Non-pigmented ciliary epithelial cell (primary cell): ENCODE results near the gene ODAD4.

Source experiments
- DNase-seq: peaks from one replicate; pipeline ENCODE4 v3.0.0-alpha.2; 2010; ENCODE audit warnings: low read depth

ODAD4 gene

DNA sequence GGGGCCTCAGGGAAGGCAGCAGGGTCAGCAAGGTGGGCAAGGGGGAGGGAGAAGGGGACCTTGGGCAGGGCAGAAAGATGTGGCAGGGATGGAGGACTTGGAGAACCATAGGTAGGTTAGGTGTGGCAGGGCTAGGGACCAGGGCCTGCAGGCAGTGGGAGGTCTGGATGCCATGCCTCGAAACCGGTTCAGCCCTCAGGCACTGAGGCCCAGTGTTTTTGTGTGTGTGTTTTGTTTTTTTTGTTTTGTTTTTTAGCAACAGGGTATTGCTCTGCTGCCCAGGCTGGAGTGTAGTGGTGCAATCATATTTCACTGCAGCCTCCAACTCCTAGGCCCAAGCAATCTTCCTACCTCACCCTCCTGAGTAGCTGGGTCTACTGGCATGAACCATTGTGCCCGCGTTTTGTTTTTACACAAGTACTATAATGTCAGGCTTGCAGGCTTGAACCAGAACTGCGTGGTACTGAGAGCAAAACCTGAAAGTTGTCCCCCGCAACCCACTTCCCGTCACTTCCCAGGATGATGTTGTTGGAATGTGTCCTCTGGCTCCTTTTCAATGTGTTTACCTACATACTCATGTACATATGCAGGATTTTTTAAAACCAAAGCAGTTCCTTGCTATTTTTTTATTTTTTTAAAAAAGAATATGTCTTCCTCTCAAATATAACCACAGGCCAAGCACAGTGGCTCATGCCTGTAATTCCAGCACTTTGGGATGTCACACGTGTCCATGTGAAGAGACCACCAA is 12.4 kb downstream of the ODAD4 start:
- no peak for DNase-seq

DNA sequence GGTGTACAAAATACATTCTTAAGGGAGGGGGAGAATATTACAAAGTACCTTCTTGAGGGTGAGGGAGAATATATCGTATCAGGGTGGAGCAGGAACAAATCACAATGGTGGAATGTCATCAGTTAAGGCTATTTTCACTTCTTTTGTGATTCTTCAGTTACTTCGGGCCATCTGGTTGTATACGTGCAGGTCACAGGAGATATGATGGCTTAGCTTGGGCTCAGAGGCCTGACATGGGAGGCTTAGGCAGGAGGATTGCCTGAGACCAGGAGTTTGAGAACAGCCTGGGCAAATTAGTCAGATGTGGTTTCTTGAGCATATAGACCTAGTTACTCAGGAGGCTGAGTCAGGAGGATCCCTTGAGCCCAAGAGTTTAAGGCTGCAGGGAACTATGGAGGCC is 13.1 kb downstream of the ODAD4 start:
- no peak for DNase-seq

DNA sequence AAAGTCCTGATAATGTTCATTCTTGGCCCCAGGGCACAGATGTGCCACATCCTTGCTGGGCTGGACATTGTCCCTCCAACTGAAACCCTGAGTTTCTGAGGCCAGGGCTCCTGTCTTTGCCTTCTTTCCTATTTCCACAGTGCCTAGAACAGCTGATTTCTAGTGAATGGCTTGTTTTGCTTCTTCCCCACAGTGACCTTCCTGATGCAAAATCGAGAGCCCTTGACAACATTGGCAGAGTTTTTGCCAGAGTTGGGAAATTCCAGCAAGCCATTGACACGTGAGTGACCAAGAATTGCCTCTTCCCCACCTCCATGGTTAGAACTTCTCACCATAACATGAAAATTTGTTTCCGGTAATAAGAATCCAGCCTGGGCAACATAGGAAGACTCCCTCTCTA is 14.5 kb downstream of the ODAD4 start:
- DNase-seq, result no peak

DNA sequence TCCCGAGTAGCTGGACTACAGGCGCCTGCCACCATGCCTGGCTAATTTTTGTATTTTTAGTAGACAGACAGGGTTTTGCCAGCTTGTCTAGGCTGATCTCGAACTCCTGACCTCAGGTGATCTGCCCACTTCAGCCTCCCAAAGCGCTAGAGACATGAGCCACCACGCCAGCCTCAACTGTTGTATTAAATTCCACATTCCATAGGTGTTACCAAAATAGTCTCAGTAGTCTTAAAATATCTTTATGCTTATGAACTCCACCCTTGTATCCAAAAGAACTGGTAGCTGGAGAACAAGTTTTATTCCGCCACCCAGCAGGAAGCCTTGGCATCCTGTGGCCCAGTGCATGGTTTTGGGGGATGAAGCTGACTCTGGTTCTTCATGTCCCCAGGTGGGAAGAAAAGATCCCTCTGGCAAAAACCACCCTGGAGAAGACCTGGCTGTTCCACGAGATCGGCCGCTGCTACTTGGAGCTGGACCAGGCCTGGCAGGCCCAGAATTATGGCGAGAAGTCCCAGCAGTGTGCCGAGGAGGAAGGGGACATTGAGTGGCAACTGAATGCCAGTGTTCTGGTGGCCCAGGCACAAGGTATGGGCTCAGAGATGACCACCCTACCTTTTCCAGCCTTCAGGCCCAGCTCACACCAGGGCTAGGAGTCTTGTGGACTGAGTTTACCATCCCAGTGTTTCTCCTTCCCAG is 18.5 kb downstream of the ODAD4 start:
- DNase-seq, result no peak

DNA sequence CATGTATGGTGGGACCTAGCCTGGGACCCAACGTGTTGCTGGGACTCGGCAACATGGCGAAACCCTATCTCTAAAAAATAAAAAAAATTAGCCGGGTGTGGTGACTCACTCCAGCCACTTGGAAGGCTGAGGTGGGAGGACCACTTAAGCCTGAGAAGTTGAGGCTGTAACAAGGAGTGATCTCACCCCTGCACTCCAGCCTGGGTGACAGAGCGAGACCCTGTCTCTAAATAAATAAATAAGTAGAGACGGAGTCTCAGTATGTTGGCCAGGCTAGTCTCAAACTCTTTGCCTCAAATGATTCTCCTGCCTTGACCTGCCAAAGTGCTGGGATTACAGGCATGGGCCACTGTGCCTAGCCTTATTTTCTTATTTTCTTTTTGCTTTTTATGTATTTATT is 26.1 kb downstream of the ODAD4 start:
- no peak for DNase-seq

DNA sequence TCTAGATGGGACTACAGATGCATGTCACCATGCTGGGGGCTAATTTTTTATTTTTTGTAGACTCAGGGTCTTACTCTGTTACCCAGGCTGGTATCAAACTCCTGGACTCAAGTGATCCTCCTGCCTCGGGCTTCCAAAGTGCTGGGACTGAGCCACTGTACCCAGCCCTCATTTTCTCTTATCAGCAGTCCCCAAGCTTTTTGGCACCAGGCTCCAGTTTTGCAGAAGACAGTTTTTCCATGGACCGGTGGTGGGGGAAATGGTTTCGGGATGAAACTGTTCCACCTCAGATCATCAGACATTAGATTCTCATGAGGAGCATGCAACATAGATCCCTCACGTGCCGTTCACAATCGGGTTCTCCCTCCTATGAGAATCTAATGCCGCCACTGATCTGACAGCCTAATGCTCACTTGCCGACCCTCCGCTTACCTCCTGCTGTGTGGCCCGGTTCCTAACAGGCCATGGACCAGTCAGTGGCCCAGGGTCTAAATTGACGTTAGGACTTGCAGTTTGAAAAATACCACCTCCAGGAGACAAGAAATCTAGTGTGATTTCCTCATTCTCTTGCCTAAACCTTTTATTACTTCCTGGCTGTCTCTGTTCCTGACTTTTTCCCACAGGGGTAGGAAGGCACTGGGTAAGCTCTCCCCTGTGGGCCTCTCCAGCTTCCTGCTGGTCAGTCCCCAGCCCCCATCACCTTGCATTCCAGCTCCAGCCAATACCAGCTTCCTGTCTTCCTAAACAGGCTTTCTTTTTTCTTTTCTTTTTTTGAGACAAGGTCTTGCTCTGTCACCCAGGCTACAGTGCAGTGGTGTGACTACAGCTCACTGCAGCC is 26.8 kb downstream of the ODAD4 start:
- no peak for DNase-seq

DNA sequence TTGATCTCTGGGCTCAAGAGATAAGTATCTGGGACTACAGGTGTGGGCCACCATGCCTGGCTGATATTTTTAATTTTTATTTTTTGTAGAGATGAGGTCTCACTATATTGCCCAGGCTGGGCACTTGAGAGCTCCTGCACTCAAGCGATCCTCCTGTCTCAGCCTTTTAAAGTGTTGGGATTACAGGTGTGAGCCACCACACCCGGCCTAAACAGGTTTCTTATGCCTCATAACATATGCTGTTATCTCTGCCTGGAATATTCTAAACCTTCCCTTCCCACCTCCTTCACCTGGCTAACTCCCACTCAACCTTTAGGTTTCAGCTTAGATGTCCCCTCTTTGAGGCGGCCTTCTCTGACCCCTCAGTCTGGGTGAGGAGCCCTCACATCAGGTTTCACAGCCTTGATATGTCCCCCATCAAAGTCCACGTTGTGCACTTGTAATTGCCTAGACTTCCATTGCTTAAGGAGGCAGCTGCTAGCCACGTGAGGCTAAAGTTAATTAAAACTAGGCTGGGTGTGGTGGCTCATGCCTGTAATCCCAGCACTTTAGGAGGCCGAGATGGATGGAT is 27.5 kb downstream of the ODAD4 start:
- DNase-seq, result no peak

DNA sequence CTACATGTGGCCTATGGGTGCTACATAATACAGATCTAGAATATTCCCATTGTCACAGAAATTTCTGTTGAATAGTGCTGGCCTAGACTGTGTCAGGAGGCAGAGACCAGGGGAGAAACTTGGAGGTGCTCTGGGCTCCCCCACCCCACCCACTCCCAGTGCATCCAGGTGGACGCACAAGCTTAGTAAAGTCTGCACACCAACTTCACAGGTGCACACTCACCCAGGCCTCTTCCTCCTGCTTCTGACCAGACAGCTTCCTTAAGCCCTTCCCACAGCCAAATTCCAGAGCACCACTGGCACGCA is 28.6 kb downstream of the ODAD4 start:
- no peak for DNase-seq

DNA sequence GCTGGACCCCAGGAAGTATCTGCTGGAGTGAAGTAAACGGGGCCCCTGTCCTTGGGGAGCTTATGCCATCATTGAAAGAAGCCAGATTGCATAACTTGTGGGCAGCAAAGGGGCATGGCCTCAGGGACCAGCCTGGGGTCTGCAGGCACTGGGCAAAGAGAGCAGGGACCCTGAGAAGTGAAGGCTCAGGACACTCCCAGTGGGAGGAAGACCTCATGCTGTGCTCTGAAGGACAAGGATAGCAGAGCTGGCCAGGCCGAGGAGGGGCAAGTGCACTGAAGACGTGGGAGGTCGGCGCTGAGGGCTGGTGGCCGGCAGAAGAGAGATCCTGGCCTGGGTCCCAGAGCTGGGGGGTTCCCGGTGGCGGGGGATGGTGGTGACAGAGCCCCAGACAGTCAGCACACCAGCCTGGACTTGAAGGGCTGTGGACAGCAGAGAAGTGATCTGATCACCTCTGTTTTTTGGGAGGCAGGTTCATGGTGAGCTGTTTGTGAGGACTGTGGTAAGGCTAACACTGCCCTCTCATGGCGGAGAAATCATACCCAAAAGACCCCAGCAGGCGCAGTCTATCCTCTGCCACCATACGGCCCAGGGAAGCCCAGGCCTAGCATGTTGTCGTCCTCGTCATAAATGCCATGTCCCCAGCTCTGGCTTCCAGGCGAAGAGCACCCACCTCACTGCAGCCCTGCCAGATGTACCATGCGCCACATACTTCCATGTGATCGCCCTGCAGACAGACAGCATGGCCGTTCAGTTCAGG is 29.1 kb downstream of the ODAD4 start:
- no peak for DNase-seq

DNA sequence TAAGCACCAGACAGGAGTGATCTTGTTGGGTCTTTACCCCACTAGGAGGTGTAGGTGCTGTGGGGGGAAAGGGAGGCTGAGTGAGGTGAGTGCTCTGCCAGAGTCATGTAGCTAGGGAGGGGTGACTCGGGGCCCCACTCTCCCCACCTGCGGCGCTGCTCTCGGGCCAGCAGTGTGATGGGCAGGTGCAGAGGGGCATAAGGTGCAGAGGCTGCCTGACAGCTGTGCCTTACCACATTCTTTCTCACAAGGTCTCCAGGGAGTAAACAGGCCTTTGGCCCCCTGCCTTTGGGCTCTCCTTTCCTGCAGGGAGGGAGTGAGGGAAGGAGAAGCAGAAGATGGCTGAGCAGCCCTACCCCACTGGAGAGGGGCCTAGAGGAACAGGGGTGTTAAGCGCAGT is 31.7 kb downstream of the ODAD4 start:
- DNase-seq, result no peak

DNA sequence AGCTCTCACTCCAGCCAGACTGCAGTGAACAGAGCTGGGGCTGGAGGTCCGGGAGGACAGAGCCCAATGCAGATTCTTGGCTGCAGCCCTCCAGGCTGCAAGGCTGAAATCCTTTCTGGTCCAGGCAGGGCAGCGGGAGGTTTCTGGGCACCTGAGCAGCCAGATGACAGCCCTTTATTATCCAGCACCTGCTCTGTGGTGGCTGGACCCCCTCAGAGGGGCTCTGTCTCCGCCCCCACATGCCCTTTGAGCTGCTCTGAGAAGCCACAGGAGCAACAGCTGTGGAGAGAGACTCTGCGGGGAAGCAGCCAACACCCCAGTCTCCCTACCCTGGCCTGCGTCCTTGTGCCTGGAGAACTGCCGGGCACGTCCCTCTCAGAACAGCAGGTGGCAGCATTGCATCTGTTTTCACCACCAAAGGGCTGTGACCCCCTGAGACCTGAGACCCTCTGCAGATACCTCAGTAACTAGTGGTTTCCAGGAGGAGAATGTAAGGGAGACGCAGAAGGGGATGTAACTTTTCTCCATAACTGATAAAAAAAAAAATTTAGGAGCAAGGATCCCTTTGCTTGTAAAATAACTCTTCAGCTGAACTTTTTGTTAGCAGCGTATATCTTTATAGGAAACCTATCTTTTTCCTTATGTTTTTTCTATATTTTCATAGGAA is 32.5 kb downstream of the ODAD4 start:
- DNase-seq, result no peak

DNA sequence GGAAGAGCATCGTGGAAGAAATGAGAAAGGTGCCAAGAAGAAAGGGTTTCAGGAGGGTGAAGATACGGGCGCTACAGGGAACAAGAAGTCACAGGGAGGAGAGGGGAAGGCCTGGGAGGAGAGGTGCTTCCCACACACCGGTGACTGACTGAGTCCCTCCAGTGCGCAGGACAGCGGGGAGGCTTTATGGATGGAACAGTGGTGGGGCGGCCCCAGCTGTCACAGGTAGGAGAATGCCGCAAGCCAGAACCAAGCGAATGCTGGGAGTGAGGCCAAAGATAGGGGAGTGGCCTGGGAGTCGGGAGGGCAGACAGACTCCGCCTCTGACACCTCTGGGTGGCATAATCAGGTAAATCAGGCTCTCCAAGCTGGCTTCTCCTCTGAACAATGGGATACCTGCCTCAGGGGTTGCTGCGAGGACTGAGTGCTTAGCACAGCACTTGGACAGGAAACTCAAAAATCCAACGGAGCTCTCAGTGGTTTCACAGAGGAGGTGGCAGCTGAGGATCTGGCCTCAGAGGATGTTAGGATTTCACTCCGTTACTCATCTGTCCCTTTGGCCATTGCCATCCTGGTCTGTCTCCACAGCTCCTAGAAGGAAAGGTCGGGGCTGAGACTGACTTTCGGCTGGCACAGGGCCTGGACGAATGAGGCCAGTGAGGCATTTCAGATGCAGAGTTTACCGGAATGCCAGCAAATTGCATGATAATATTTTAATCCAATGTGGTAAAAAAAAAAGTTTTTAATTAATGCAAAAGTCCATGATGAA is 35.5 kb downstream of the ODAD4 start:
- DNase-seq, result no peak

DNA sequence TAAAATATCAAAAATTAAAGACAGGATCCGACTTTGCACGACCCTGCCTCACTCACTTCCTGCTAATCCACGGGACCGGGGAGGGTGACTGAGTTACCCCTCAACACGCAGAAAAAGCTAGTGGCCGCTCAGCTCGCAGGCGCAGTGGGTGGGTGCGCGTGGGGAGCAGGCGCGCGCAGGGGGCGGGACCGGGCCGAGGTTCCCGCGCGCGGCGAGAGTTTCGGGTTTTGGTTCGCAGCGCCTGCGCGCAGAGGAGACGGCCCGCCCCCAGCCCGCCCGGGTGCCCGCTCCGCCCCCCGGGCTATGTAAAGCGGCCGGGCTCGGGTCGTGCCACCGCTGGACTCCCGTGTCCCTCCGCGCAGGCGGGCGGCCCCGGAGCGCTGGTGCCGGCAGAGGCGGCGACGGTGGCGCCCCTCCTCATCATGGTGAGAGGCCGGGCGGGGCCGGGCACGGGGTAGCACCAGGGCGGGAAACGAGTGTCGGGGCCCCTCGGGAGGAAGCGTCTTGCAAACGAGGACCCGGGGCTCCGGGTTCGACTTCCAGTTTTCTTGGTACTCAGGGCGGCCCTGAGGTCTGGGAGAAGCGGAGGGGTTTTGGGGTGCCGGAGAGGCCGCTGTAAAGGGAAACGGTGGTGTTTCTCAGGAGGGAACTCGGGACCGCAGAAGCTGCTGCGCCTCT is 36.2 kb downstream of the ODAD4 start, which contains the start of gene CNP:
TSS of gene CNP (plus strand) at position 333 of the 678 bp plus-strand sequence. CDS start at position 423, 90 bp downstream.
- DNase-seq, result no peak

DNA sequence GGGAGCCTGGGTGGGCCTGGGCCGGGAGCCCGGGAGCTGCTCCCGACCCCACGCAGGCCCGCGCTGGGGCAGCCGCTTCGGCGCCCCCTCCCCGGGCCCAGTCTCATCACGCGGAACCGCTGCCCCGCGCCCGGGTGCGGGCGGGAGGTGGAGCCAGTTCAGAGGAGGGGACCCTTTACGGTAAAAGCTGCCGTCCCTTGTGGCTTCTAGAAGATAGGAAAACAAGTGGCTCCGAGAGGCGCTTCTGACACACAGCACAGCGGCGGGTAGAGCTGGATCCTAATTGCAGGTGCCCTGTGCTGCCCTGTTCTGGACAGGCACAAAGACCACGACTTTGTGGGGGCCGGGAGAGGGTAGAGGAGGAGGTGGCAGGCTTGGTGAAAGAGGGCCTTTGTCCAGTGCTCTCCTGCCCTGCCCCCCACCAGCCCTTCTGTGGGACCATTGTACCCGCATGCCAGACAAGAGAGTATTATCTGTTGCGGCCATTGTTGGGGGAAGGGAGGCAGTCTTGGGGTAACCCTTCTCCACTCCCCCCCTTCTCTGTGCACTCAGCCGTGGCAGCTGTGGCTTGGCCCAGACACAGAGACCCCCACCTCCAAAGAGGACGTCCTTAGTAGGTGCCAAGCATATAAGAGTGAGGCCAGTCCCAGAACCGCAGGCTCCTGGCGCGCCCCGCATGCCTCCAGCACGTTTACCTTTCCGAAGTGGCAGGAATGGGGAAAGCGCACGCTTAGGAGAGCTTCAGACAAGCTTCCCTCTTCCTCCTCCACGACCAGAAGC is 36.9 kb downstream of the ODAD4 start:
- DNase-seq, result no peak

DNA sequence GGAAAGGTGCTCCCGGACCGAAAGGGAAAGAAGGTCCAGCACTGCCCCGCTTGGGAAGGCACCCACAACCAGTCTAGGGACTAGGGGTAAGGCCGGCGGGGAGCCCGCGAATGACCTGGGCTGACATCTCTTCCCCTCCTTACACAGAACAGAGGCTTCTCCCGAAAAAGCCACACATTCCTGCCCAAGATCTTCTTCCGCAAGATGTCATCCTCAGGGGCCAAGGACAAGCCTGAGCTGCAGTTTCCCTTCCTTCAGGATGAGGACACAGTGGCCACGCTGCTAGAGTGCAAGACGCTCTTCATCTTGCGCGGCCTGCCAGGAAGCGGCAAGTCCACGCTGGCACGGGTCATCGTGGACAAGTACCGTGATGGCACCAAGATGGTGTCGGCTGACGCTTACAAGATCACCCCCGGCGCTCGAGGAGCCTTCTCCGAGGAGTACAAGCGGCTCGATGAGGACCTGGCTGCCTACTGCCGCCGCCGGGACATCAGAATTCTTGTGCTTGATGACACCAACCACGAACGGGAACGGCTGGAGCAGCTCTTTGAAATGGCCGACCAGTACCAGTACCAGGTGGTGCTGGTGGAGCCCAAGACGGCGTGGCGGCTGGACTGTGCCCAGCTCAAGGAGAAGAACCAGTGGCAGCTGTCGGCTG is 37.6 kb downstream of the ODAD4 start:
- DNase-seq, result no peak

DNA sequence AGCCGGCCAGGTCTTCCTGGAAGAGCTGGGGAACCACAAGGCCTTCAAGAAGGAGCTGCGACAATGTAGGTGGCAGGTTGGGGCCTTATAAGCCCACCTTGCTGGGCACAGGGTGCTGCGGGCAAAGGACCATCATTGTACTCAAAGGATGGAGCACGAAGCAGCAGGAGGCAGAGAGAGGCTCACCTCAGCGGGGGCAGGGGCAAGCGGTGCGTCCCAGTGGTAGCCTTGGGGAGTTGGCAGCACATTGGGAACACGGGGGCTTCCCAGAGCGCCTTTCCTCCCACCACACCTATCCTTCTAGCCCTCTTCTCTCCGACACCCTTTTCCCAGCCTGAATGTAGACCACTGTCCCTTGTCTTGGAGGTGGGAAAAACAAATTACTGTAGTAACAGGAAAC is 38.3 kb downstream of the ODAD4 start:
- no peak for DNase-seq

DNA sequence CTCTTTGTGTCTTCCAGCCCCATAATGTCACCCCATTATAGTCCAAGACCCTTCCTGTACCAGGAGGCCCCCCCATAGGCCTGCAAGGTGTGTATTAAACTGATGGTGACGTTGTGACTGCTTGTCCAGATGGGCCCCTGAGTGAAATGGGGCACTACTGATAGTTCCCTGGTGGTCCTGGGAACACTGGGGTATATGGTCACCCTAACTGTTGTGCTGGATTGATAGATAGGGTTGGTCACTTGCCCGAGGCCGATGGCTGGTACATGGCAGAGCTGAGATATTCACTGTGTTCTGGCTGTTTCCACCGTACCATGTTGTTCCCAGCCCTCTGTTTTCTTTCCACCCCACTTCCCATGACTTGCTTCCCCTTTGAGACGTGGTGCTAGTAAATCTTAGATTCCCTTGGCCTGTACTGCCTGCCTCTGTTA is 40.5 kb downstream of the ODAD4 start:
- no peak for DNase-seq

DNA sequence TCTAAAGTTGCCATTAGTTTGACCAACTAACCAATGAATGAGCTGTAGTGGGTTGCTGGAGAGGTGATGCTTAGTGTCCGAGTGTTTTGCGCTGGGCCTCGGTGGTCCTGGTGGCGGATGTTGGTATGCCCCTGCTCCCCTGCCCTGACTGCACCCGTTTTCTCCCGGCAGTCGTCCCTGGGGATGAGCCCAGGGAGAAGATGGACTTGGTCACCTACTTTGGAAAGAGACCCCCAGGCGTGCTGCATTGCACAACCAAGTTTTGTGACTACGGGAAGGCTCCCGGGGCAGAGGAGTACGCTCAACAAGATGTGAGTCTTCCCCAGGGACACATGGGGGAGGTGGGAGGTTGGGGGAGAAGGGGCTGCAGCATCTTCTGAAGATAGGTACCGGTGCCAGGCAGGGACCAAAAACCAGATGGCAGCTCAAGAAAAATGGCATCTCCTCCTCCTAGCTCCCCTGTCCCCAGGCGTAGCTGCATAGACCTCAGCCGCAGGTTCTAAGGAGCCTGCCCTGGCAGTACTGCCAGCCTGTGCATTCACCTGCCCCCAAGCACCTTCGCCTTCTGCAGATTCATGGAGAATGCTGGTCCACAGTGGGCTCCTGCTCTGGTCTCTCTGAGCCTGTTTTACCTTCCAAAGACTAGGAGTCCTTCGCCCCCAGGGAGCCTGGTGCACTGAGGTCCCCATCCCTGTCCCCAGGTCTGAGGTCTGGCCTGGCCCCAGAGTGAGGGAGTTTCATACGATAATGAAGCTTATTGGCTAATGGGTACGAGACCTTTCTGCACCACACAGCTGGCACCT is 41.5 kb downstream of the ODAD4 start:
- no peak for DNase-seq
